ENCODE results near the gene KAT2A. TPM values are rescaled to one million over a fixed set of nuclear protein-coding genes. Genes with fewer than 3 reads are reported as not detected.

The KAT2A gene
- total RNA-seq, 1 donor from 2014 or later: 19.9 TPM

Other genes starting within 250 kb of the KAT2A start
- 58.4 TPM for gene ACLY, start 202.4 kb downstream of the KAT2A start, total RNA-seq
- gene ODAD4, start 190.8 kb downstream of the KAT2A start, total RNA-seq: not detected
- 45.2 TPM for gene CNP, start 154.6 kb downstream of the KAT2A start, total RNA-seq
- gene DNAJC7, start 103.9 kb downstream of the KAT2A start, total RNA-seq: 71.7 TPM
- gene NKIRAS2, start 101.3 kb downstream of the KAT2A start, total RNA-seq: 23.6 TPM
- 2.3 TPM for gene C17orf113, start 70.8 kb downstream of the KAT2A start, total RNA-seq
- 0.41 TPM for gene ZNF385C, start 22.9 kb downstream of the KAT2A start, total RNA-seq
- 14.4 TPM for gene DHX58, start 8.7 kb downstream of the KAT2A start, total RNA-seq
- not detected for gene HSPB9, start 1.4 kb upstream of the KAT2A start, total RNA-seq
- 38.8 TPM for gene RAB5C, start 33.6 kb upstream of the KAT2A start, total RNA-seq
- not detected for gene KCNH4, start 59.8 kb upstream of the KAT2A start, total RNA-seq
- not detected for gene HCRT, start 64.1 kb upstream of the KAT2A start, total RNA-seq
- gene GHDC, start 73.1 kb upstream of the KAT2A start, total RNA-seq: 20.0 TPM
- gene STAT5B, start 155.0 kb upstream of the KAT2A start, total RNA-seq: 63.7 TPM
- gene STAT5A, start 167.1 kb upstream of the KAT2A start, total RNA-seq: 39.3 TPM

Data from tongue (tissue), 1 donor.